Activated CD4-positive, alpha-beta T cell treated with anti-CD3 and anti-CD28 coated beads, Interleukin-2, amount 50 U/mL, for 1 hour (primary cell): ENCODE measurements around the gene SLC12A7.
A peak's percentile ranks its signal among the peaks of the same experiment; 100 is the strongest.
"Not testable (repeated sequence)": the region's sequence is repeated elsewhere in the genome, so short reads cannot be mapped to it uniquely, and the experiment has no call there.

Experiments used
- DNase-seq: peaks from one replicate; pipeline ENCODE4 v3.0.0-alpha.2; 2020

The SLC12A7 gene

DNA sequence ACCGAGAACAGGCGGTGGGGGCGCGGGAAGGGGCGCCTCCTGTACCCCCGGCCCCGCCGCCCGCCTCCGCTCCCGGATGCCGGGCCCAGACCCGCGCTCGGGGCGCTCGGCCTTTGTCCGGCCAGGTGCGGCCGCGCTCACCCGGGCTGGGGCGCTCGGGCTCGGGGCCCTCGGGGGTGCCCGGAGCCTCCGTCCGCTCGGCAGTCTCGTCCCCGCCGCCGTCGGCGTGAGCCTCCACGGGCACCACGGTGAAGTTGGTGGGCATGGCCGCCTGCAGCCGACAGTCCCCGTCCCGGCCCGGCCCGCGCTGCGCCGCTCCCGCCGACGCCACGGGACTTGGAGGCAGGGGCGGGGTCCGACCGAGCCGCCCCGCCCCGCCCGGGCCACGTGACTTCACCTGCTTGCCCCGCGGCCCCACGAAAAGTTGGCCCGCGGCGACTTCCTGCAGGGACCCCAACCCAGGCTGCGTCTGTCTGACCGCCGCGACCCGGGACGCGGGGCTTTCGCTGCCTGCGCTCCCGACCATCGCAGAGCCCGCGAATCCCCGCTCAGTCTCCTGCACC lies at the start of gene SLC12A7:
SLC12A7 (minus strand) TSS at position 337 of the 563 bp plus-strand sequence; CDS start at position 265, 72 bp downstream.
- DNase-seq = peak; percentile 58

GRCh38 chr5:1161108-1161832 lies 49.4 kb upstream of the SLC12A7 start:
- no peak for DNase-seq

DNA sequence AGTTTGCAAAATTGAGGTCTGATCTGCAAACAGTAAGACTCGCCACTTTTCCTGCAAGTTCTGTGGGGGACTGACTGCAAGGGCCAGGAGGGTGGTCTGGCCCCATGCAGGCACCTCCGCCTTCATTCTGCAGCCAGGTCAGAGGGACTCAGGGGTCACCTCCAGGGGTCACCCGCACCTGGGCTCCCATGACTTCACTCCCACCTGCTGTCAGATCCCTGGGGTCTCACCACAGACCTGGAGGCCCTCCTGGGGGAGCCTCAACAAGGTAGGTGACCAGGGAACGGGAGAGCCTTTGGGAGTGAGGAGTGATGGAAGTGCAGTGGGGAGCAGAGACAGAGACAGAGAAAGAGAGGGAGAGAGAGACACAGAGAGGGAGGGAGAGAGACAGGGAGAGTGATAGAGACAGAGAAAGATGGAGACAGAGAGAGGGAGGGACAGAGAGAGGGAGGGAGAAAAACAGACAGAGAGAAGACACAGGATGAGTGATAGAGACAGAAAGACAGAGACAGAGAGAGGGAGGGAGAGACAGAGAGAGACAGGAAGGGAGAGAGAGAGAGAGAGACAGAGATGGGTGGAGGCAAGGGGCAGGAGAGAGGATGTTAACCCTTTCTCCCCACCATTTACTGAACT lies 48.0 kb upstream of the SLC12A7 start:
- no peak for DNase-seq

DNA sequence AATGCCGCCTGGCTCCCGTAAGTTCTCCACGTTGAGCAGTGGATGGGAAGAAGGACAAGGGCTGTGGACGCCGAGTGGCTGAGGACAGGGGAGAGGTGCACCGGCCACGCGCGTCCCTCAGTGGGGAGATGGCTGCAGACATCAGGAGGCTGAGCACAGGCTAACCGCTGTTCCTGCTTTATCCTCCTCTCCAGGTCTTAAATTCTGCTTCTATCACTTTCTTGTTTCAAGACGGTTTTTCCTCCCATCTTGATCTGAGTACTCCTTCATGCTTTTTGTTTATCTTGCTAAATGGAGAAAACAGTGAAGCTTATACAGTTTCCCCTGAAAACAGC lies 47.4 kb upstream of the SLC12A7 start:
- DNase-seq = no peak

GRCh38 chr5:1158647-1159340 lies 46.9 kb upstream of the SLC12A7 start:
- no peak for DNase-seq

GRCh38 chr5:1157461-1157986 lies 45.7 kb upstream of the SLC12A7 start:
- DNase-seq = not testable (repeated sequence)

DNA sequence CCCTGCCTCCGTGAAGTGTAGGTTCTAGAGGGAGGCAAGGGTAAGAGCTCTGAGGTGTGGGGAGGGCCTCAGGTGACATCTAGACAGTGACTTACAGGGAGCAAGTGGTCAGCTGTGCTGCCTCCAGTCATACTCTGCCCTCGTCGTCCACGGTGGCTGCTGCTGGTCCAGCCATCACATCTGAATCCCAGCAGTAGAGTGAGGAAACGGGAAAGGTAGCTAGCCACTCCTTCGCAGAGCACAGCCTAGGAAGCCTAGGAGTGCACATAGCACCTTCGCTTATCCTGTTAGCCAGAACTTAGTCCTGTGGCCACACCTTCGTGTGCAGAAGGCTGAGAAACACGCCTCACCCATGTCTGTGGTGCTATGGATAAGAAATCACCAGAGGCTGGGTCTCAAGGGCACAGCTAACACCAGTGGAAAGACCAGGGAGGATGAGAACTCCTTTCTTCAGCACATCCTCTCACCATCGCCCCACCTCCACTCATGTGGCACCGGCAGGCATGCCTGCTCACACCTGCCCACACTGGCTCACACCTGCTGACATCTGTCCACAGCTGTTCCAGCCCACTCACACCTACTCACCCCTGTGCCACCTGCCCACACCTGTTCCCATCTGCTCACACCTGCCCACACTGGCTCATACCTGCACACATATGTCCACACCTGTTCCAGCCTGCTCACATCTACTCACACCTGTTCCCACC lies 45.0 kb upstream of the SLC12A7 start:
- DNase-seq = no peak

GRCh38 chr5:1156033-1156753 lies 44.3 kb upstream of the SLC12A7 start:
- DNase-seq = no peak

GRCh38 chr5:1155191-1156032 lies 43.5 kb upstream of the SLC12A7 start:
- no peak for DNase-seq

GRCh38 chr5:1153428-1153827 lies 41.6 kb upstream of the SLC12A7 start:
- no peak for DNase-seq

DNA sequence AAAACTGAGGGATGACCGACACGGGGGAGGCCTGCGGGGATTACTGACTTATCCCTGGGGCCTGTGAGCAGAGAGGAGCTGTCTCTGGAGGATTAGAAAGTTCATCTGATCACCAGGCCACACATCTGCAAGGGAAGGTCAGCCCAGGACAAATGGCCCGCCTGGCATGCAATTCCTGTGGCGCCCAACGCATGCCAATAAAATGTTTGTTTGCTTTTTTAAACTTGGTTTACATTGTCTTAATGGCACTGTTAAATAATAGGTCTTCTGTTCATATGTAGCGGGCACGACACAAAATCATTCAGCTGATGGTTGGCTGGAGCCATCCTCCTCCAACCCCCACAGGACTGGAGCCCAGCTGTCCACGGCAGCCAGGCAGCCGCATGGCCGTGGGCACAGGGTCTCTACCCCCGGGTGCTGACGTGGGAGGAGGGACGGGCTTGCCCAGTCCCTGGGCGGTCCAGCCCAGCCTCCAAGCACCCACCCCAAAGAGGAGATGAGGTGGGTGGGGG lies 41.0 kb upstream of the SLC12A7 start:
- DNase-seq = no peak

GRCh38 chr5:1152156-1152555 lies 40.3 kb upstream of the SLC12A7 start:
- DNase-seq = no peak

- no peak for DNase-seq
Observed at GRCh38 chr5:1151316-1151715, 39.5 kb upstream of the SLC12A7 start.

- no peak for DNase-seq
Observed at GRCh38 chr5:1150866-1151265, 39.0 kb upstream of the SLC12A7 start.

- no peak for DNase-seq
Observed at GRCh38 chr5:1144638-1145396, 33.0 kb upstream of the SLC12A7 start.

DNA sequence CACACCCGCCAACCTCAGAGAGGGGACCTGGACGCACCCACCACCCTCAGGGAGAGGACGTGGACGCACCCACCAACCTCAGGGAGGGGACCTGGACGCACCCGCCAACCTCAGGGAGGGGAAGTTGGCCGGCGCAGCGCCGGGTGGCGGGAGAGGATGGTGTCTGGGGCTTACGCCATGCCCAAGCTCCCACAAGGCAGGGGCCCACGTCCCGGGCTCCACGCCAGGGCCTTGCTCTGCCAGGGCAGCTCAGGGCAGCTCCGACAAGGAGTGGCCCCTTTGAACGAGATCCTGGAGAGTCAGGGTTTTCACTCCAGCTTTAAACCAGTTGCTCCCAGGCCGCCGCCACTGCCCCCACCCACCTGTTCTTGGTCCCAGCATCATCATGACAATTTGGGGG lies 32.2 kb upstream of the SLC12A7 start:
- DNase-seq = no peak

- no peak for DNase-seq
Observed at GRCh38 chr5:1143670-1143951, 31.7 kb upstream of the SLC12A7 start.

GRCh38 chr5:1142886-1143669 lies 31.2 kb upstream of the SLC12A7 start:
- no peak for DNase-seq

DNA sequence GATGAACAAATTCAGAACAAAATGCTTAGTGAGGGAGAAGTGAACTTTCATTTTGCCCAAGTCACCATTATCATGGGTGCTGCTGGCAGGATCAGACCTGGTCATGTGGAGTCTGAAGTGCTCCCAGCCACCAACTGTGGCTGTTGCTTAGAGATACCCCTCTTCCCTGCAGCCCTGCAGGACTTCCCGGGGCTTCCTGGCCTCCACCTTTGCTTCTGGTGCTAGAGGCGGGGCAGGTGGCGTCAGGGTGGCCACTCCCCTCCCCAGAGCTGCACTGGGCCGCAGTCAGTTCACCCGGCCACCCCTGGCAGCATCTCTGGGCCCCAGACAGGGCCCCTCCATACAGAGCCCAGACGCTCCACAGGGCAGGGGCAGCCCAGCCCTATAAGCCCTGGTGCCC lies 30.0 kb upstream of the SLC12A7 start:
- DNase-seq = no peak

DNA sequence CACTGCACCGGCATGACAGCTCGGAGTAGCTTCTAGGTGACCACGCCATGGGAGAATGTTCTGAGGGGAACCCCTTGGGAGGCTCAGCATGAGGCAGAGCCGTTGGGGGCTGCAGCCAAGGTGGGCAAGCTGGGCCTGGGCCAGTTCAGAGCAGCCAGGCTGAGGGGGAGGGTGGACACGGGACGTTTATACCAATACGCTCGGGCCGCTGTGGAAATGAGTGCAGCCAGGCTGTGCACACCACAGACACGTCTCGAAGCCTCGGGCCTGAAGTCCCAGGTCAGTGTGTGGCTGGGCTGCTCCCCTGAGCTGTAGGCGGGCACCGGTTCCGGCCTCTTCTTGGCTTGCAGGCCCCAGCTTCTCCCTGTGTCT lies 28.9 kb upstream of the SLC12A7 start:
- no peak for DNase-seq
